NCI-H1105 (cell line): ENCODE data around the gene CCDC88C.
A peak's percentile ranks its signal among the peaks of the same experiment; 100 is the strongest.
"Not testable (repeated sequence)": the region's sequence is repeated elsewhere in the genome, so short reads cannot be mapped to it uniquely, and the experiment has no call there.

Experiments used
- DNase-seq: peaks from one replicate; lab custom pipeline; 2025; lab: John Stamatoyannopoulos, UW

Gene CCDC88C

GRCh38 chr14:91417120-91417982 is at the start of gene CCDC88C:
CCDC88C (minus strand) TSS chr14:91417820; CDS start chr14:91417690, 130 bp downstream.
- peak; percentile 66 for DNase-seq

GRCh38 chr14:91466192-91466591 is 48.6 kb upstream of the CCDC88C start:
- peak; percentile 72 for DNase-seq

GRCh38 chr14:91464615-91465205 is 47.1 kb upstream of the CCDC88C start:
- DNase-seq = no peak

- no peak for DNase-seq
These were observed 41.0 kb upstream of the CCDC88C start for GRCh38 chr14:91458612-91459011.

- DNase-seq = no peak
These were observed 38.7 kb upstream of the CCDC88C start for GRCh38 chr14:91456283-91456682.

GRCh38 chr14:91454580-91454979 is 37.0 kb upstream of the CCDC88C start:
- DNase-seq = no peak

- no peak for DNase-seq
These were observed 36.5 kb upstream of the CCDC88C start for GRCh38 chr14:91454155-91454554.

- DNase-seq = no peak
These were observed 36.1 kb upstream of the CCDC88C start for GRCh38 chr14:91453744-91454143.

GRCh38 chr14:91444335-91445020 is 26.9 kb upstream of the CCDC88C start:
- DNase-seq = no peak

- DNase-seq = no peak
These were observed 21.7 kb upstream of the CCDC88C start for GRCh38 chr14:91439345-91439744.

- DNase-seq = no peak
These were observed 21.2 kb upstream of the CCDC88C start for GRCh38 chr14:91438845-91439244.

- DNase-seq = not testable (repeated sequence)
These were observed 18.6 kb upstream of the CCDC88C start for GRCh38 chr14:91436266-91436665.

- DNase-seq = no peak
These were observed 11.8 kb upstream of the CCDC88C start for GRCh38 chr14:91429385-91429784.

GRCh38 chr14:91428931-91429330 is 11.3 kb upstream of the CCDC88C start:
- DNase-seq = not testable (repeated sequence)

- not testable (repeated sequence) for DNase-seq
These were observed 7.9 kb upstream of the CCDC88C start for GRCh38 chr14:91425531-91425944.

- no peak for DNase-seq
These were observed 7.4 kb upstream of the CCDC88C start for GRCh38 chr14:91424813-91425530.

GRCh38 chr14:91420686-91421085 is 3.1 kb upstream of the CCDC88C start:
- DNase-seq = no peak

- DNase-seq = no peak
These were observed 1.8 kb upstream of the CCDC88C start for GRCh38 chr14:91419451-91419850.

GRCh38 chr14:91419044-91419397 is 1.4 kb upstream of the CCDC88C start:
- no peak for DNase-seq

- peak; percentile 46 for DNase-seq
These were observed 895 bp upstream of the CCDC88C start for GRCh38 chr14:91418387-91419043.

- DNase-seq = peak; percentile 54
These were observed 365 bp upstream of the CCDC88C start for GRCh38 chr14:91417983-91418386.

- no peak for DNase-seq
These were observed 888 bp downstream of the CCDC88C start for GRCh38 chr14:91416744-91417119.
